Measurements from ENCODE around the gene LCAT. TPM values are rescaled to one million over a fixed set of nuclear protein-coding genes. Genes with fewer than 3 reads are reported as not detected.

The LCAT gene
- polyA plus RNA-seq, 3 donors from 2014 or later = 0.14 to 1.3 TPM; not detected in 1

DNA sequence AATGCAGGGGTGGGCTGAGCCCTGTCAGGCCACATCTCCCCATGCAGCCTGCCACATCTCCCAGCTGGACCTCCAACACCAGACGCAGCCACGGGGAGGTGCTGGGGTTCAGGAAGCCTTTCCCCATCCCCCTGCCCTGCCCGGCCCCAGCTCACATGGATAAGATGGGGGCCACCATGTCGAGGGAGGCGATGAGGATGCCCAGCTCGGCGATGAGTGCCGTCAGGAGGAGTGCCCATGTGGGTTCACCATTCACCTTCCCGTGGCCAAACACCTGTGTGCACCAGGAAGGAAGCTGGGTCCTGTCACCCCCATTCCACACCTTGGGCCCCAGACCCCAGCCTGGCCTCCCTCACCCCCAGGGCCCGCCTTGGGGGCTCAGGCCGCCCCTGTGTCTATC is 5.7 kb upstream of the LCAT start:
- no peak overlapping the region for H3K27ac Mint-ChIP-seq
- DNase-seq = no peak
- H3K27me3 Mint-ChIP-seq (ENCODE audit: low read depth in 3 of 3) = peaks cover 0 to 1% (median 0%) of the 10 kb centered on the region in 3 donors
- H3K4me1 Mint-ChIP-seq = no peaks in the 10 kb centered on the region
- H3K4me3 Mint-ChIP-seq = no peak overlapping the region
- H3K9me3 Mint-ChIP-seq = no peaks in the 10 kb centered on the region
- no peaks in the 10 kb centered on the region for H3K36me3 Mint-ChIP-seq

DNA sequence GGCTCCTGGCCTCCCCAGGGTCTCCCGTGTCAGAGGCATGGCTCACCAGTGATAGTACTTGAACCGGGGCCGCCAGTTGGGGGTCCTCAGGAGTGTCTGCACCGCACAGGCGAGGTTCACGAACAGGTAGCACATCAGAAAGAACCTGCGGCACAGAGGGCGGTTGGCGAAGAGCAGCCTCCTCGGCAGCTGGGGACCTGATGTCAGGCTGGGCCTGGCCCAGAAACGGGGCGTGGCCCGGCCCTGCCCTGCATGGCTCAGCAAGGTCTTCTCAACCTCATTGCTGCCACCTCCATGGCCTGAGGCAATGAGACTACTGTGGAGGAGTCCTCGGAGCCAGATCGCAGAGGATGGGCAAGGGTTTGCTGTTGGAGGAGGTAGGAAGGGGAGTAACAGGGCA is 4.1 kb upstream of the LCAT start:
- Mint-ChIP-seq H3K4me1 (no peaks in the 10 kb centered on the region), H3K4me3 (no peak overlapping the region), H3K27me3 (ENCODE audit: low read depth in 3 of 3) (peaks cover 0 to 1% (median 0%) of the 10 kb centered on the region in 3 donors), H3K27ac (no peak overlapping the region), H3K36me3 (no peaks in the 10 kb centered on the region), H3K9me3 (no peaks in the 10 kb centered on the region)
- no peak for DNase-seq

- peaks cover 0 to 1% (median 0%) of the 10 kb centered on the region in 3 donors for H3K27me3 Mint-ChIP-seq (ENCODE audit: low read depth in 3 of 3)
- no peaks in the 10 kb centered on the region for H3K9me3 Mint-ChIP-seq
- H3K4me1 Mint-ChIP-seq = peaks cover 2% of the 10 kb centered on the region in 2 donors
- H3K27ac Mint-ChIP-seq = no peak overlapping the region
- H3K4me3 Mint-ChIP-seq = no peak overlapping the region
- no peaks in the 10 kb centered on the region for H3K36me3 Mint-ChIP-seq
- DNase-seq = no peak
Measured at GRCh38 chr16:67946966-67947558, 3.1 kb upstream of the LCAT start.

GRCh38 chr16:67946128-67946569 is 2.2 kb upstream of the LCAT start:
- no peak overlapping the region for H3K4me3 Mint-ChIP-seq
- no peaks in the 10 kb centered on the region for H3K36me3 Mint-ChIP-seq
- peaks cover 9 to 10% of the 10 kb centered on the region in 2 donors for H3K4me1 Mint-ChIP-seq
- H3K9me3 Mint-ChIP-seq = no peaks in the 10 kb centered on the region
- no peak overlapping the region for H3K27ac Mint-ChIP-seq
- peaks cover 0 to 3% (median 0%) of the 10 kb centered on the region in 3 donors for H3K27me3 Mint-ChIP-seq (ENCODE audit: low read depth in 3 of 3)
- no peak for DNase-seq

GRCh38 chr16:67945392-67945933 is 1.5 kb upstream of the LCAT start:
- Mint-ChIP-seq H3K4me3 (no peak overlapping the region), H3K4me1 (peaks cover 11 to 12% of the 10 kb centered on the region in 2 donors), H3K36me3 (no peaks in the 10 kb centered on the region), H3K9me3 (no peaks in the 10 kb centered on the region), H3K27ac (no peak overlapping the region), H3K27me3 (ENCODE audit: low read depth in 3 of 3) (peaks cover 0 to 3% (median 0%) of the 10 kb centered on the region in 3 donors)
- no peak for DNase-seq

DNA sequence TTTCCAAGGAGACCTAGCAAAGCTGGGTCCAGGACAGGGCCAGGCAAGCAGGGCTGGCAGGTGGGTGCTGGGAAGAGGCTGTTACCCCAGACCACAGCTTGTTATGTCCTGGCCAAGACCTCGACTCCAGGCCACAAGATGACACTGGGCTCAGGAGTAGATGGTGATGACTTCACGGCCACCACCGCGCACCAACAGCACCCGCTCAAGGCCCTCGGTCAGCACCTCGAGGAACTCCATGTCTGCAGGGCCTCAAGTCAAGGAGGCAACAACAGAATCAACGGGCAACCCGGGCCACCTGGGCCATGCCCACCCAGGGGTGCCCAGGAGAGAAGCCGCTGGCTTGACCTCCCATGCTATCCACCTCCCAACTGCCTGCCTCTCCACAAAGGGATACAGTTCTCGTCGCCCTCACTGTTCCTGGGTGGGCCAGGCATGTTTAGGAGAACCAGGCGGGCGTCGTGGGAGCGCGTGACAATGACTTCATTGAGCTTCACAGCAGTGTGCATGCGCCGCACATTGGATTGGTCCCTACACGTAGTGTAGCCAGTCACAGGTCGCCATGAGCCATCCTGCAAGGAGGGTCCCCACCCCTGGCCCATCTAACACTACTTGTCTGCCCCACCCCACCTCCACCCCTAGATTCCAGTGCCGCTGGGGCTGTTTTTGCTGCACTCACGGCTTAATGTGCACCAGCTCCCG is 921 bp upstream of the LCAT start:
- Mint-ChIP-seq H3K9me3 (no peaks in the 10 kb centered on the region), H3K4me3 (no peak overlapping the region), H3K4me1 (peaks cover 18% of the 10 kb centered on the region in 2 donors), H3K27me3 (ENCODE audit: low read depth in 3 of 3) (peaks cover 0 to 4% (median 0%) of the 10 kb centered on the region in 3 donors), H3K27ac (no peak overlapping the region), H3K36me3 (no peaks in the 10 kb centered on the region)
- no peak for DNase-seq

GRCh38 chr16:67943256-67943618 is 683 bp downstream of the LCAT start:
- H3K27ac Mint-ChIP-seq = no peak overlapping the region
- peaks cover 0 to 6% (median 0%) of the 10 kb centered on the region in 3 donors for H3K27me3 Mint-ChIP-seq (ENCODE audit: low read depth in 3 of 3)
- H3K36me3 Mint-ChIP-seq = no peaks in the 10 kb centered on the region
- no peak overlapping the region for H3K4me3 Mint-ChIP-seq
- H3K4me1 Mint-ChIP-seq = peaks cover 19 to 22% of the 10 kb centered on the region in 2 donors
- no peak for DNase-seq
- no peaks in the 10 kb centered on the region for H3K9me3 Mint-ChIP-seq

DNA sequence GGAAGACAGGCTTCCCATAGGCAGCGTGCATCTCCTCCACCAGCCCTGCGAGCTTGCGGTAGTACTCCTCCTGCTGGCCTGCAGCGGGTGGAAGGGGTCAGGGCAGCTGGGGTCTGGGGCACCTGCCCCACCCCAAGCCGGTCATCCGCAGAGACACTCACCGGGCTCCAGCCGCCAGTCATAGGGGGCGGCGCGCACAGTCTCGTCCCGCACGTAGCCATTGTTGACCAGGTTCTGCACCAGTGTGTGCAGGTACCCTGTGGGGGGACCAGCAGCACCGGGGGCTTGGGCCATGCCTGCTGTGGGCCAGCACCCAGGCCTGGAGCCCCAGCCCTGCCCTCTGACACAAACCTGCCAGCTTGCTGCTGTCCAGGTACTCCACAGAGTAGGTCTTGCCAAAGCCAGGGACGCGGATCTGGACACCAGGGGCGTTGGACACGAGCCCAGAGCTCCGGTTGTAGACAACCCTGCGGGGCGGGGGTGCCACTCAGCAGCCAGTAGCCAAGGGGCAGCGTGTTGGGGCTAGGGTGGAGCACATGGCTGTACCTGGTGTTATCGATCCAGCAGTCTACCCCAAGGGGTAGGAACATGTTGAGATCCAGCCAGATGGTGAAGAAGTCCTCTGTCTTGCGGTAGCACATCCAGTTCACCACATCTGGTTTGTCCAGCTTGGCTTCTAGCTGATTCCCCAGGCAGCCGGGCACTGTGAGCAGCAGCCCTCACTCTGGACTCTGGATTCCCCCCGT is 1.2 kb downstream of the LCAT start:
- Mint-ChIP-seq H3K4me1 (peaks cover 19 to 22% of the 10 kb centered on the region in 2 donors), H3K27me3 (ENCODE audit: low read depth in 3 of 3) (peaks cover 0 to 5% (median 0%) of the 10 kb centered on the region in 3 donors), H3K9me3 (no peaks in the 10 kb centered on the region), H3K36me3 (no peaks in the 10 kb centered on the region), H3K4me3 (no peak overlapping the region), H3K27ac (no peak overlapping the region)
- DNase-seq = no peak

DNA sequence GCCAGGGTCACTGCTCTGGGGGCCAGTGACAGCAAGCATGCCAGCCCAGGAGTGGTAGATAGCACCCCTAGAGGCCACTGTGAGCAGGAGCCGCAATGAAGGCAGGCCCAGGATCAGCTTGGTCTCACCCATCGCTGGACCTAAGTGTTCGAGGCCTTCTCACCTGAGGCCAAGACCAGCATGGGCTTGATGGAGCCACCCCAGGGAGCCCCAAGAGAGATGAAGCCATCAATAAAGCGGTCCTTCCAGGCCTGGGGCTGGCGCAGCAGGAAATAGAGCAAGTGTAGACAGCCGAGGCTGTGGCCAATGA is 1.8 kb downstream of the LCAT start:
- Mint-ChIP-seq H3K4me3 (no peak overlapping the region), H3K9me3 (no peaks in the 10 kb centered on the region), H3K36me3 (no peaks in the 10 kb centered on the region), H3K27ac (peak overlapping the region in 1 of 6 donors; percentile 57), H3K4me1 (peaks cover 22 to 26% of the 10 kb centered on the region in 2 donors), H3K27me3 (ENCODE audit: low read depth in 3 of 3) (peaks cover 0 to 5% (median 0%) of the 10 kb centered on the region in 3 donors)
- peak; percentile 29 to 38 (median 31) for DNase-seq

DNA sequence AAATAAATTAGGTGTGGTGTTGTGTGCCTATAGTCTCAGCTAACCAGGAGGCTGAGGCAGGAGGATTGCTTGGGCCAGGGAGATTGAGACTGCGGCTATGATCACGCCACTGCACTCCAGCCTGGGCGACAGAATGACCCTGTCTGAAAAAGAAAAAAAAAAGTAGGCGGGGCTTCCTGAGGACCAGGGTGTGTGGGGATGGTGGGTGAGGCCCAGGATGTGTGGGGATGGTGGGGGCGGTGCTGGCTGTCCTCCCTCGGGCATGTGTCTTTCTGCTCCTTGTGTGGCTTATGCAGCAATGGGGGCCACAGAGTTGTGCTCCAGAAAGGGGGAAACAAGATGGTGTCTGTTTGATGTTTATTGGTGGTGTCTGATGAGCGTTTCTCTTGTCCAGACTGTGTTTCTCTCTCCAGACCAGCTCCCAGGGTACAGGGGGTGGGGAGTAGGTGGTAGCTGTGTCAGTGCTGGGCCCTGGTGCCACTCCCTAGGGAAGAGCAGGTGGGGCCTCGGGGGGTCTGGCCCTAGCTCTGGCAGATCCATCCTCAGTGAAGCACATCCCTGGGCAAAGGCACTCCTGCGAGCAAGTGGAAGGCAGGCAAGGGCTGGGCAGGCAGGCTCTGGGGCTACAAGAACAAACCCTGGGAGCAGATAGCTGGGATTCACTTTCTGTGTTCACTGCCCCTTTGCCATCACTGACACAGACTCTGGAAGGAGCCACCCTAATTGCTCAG is 2.3 kb downstream of the LCAT start:
- peak overlapping the region in 2 of 6 donors; percentile 45 for H3K27ac Mint-ChIP-seq
- no peak overlapping the region for H3K4me3 Mint-ChIP-seq
- no peaks in the 10 kb centered on the region for H3K9me3 Mint-ChIP-seq
- peaks cover 0 to 3% (median 0%) of the 10 kb centered on the region in 3 donors for H3K36me3 Mint-ChIP-seq
- peaks cover 27 to 32% of the 10 kb centered on the region in 2 donors for H3K4me1 Mint-ChIP-seq
- H3K27me3 Mint-ChIP-seq (ENCODE audit: low read depth in 3 of 3) = peaks cover 0 to 9% (median 3%) of the 10 kb centered on the region in 3 donors
- no peak for DNase-seq

GRCh38 chr16:67940446-67941089 is 3.4 kb downstream of the LCAT start:
- Mint-ChIP-seq H3K4me1 (peaks cover 29 to 35% of the 10 kb centered on the region in 2 donors), H3K9me3 (no peaks in the 10 kb centered on the region), H3K4me3 (peak overlapping the region in 1 of 5 donors; percentile 8), H3K27ac (peak overlapping the region in 4 of 6 donors; percentile 40 to 80 (median 54)), H3K36me3 (peaks cover 0 to 7% (median 4%) of the 10 kb centered on the region in 3 donors), H3K27me3 (ENCODE audit: low read depth in 3 of 3) (peaks cover 3 to 17% (median 10%) of the 10 kb centered on the region in 3 donors)
- no peak for DNase-seq

DNA sequence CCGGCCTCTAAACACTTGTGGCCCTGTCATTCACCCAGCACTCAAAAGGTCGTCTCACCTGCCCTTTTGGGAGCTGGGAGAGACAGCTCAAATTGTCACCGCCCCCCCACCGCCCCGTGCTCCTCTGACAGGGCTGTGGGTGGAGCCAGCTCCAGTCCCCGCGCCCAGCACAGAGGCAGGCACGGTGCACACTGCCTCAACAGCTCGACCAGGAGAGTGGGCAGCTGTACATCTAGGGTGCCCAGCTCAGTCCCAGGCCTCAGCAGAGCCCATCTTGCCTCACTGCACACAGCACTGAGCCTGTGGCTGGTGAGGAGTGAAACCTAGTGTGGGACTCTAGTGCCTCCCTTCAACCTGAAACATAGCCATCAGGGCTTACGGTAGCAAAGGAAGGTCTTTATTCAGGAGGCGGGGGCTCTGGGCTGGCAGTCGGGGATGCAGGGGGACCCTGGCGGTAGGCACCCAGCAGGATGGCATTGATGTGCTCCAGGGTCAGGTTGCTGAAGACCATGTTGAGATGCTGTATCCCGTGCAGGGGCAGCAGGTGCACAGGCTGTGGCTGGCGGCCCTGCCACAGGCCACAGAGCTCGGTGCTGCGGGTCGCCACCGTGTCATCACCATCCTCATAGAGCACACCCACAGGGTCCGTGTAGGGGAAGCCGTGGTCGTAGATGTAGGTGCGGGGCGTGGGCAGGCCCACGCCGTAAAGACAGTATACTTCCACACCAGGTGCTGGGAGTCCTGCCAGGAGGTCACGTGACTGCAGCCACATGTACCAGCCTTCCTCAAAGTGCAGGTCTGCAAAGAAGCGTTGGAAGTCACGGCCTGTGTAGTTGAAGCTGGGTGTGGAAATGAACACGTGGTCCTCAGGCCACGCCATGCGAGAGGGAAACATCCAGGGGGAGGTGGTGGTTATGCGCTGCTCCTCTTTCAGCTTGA is 4.1 kb downstream of the LCAT start:
- peak overlapping the region in 5 of 6 donors; percentile 34 to 80 (median 53) for H3K27ac Mint-ChIP-seq
- peaks cover 37 to 43% of the 10 kb centered on the region in 2 donors for H3K4me1 Mint-ChIP-seq
- peaks cover 3 to 17% (median 11%) of the 10 kb centered on the region in 3 donors for H3K27me3 Mint-ChIP-seq (ENCODE audit: low read depth in 3 of 3)
- H3K9me3 Mint-ChIP-seq = no peaks in the 10 kb centered on the region
- peak overlapping the region in 1 of 5 donors; percentile 8 for H3K4me3 Mint-ChIP-seq
- peaks cover 0 to 15% (median 11%) of the 10 kb centered on the region in 3 donors for H3K36me3 Mint-ChIP-seq
- DNase-seq = peak; percentile 19 to 32 (median 26)

Measured in immature natural killer cell (primary cell).